Measurements from ENCODE around the gene SYNJ2.

Gene SYNJ2

GRCh38 chr6:158125271-158125670 lies 143.6 kb downstream of the SYNJ2 start:
- Histone ChIP-seq H3K4me1 (ENCODE audit: low read length) (no peaks in the 10 kb centered on the region), H3K9ac (ENCODE audit: low read length) (no peak overlapping the region), H3K9me3 (replicated peaks; ENCODE audit: insufficient read depth, low read length) (no peaks in the 10 kb centered on the region), H3K4me3 (ENCODE audit: low read length) (no peak overlapping the region), H2AFZ (ENCODE audit: low read length) (no peak overlapping the region), H3K27ac (ENCODE audit: low read length) (no peak overlapping the region), H3K36me3 (replicated peaks; ENCODE audit: insufficient read depth, low read length) (no peaks in the 10 kb centered on the region), H3K79me2 (ENCODE audit: low read length) (no peaks in the 10 kb centered on the region), H4K20me1 (ENCODE audit: insufficient read depth, low read length) (no peaks in the 10 kb centered on the region), H3F3A (ENCODE audit: insufficient read depth, low read length) (no peaks in the 10 kb centered on the region), H3K9me2 (replicated peaks; ENCODE audit: insufficient read depth, low read length) (no peaks in the 10 kb centered on the region), H3K4me2 (ENCODE audit: low read depth, low read length) (no peak overlapping the region), H3K27me3 (replicated peaks; ENCODE audit: insufficient read depth, low read length) (no peaks in the 10 kb centered on the region)
- no peak for TF ChIP-seq CTCF (IDR thresholded peaks at IDR 0.05; ENCODE audit: low read length)
- no peak for TF ChIP-seq EZH2 (optimal IDR thresholded peaks at IDR 0.05; ENCODE audit: low read depth, low read length)
- TF ChIP-seq EZH2phosphoT487 (IDR thresholded peaks at IDR 0.05; ENCODE audit: low read length): no peak
- no peak for DNase-seq

- no peaks in the 10 kb centered on the region for H3K4me1 ChIP-seq (ENCODE audit: low read length)
- no peaks in the 10 kb centered on the region for H3F3A ChIP-seq (ENCODE audit: insufficient read depth, low read length)
- no peak overlapping the region for H2AFZ ChIP-seq (ENCODE audit: low read length)
- H3K27ac ChIP-seq (ENCODE audit: low read length): no peak overlapping the region
- no peak overlapping the region for H3K9ac ChIP-seq (ENCODE audit: low read length)
- no peaks in the 10 kb centered on the region for H3K9me3 ChIP-seq (replicated peaks; ENCODE audit: insufficient read depth, low read length)
- no peak for TF ChIP-seq EZH2phosphoT487 (IDR thresholded peaks at IDR 0.05; ENCODE audit: low read length)
- peak; percentile 33 for TF ChIP-seq CTCF (IDR thresholded peaks at IDR 0.05; ENCODE audit: low read length)
- no peaks in the 10 kb centered on the region for H3K27me3 ChIP-seq (replicated peaks; ENCODE audit: insufficient read depth, low read length)
- DNase-seq: peak; percentile 21
- no peaks in the 10 kb centered on the region for H3K36me3 ChIP-seq (replicated peaks; ENCODE audit: insufficient read depth, low read length)
- H3K4me2 ChIP-seq (ENCODE audit: low read depth, low read length): no peak overlapping the region
- H4K20me1 ChIP-seq (ENCODE audit: insufficient read depth, low read length): no peaks in the 10 kb centered on the region
- no peak overlapping the region for H3K4me3 ChIP-seq (ENCODE audit: low read length)
- no peaks in the 10 kb centered on the region for H3K79me2 ChIP-seq (ENCODE audit: low read length)
- H3K9me2 ChIP-seq (replicated peaks; ENCODE audit: insufficient read depth, low read length): no peaks in the 10 kb centered on the region
Observed at GRCh38 chr6:158131926-158132325, 150.3 kb downstream of the SYNJ2 start.

GRCh38 chr6:158142789-158143188 lies 161.1 kb downstream of the SYNJ2 start:
- Histone ChIP-seq H4K20me1 (ENCODE audit: insufficient read depth, low read length) (no peaks in the 10 kb centered on the region), H3K4me2 (ENCODE audit: low read depth, low read length) (no peak overlapping the region), H3K4me3 (ENCODE audit: low read length) (no peak overlapping the region), H2AFZ (ENCODE audit: low read length) (no peak overlapping the region), H3K36me3 (replicated peaks; ENCODE audit: insufficient read depth, low read length) (no peaks in the 10 kb centered on the region), H3K9ac (ENCODE audit: low read length) (no peak overlapping the region), H3K79me2 (ENCODE audit: low read length) (no peaks in the 10 kb centered on the region), H3K9me3 (replicated peaks; ENCODE audit: insufficient read depth, low read length) (no peaks in the 10 kb centered on the region), H3K27ac (ENCODE audit: low read length) (no peak overlapping the region), H3K27me3 (replicated peaks; ENCODE audit: insufficient read depth, low read length) (no peaks in the 10 kb centered on the region), H3K9me2 (replicated peaks; ENCODE audit: insufficient read depth, low read length) (no peaks in the 10 kb centered on the region), H3F3A (ENCODE audit: insufficient read depth, low read length) (no peaks in the 10 kb centered on the region), H3K4me1 (ENCODE audit: low read length) (no peaks in the 10 kb centered on the region)
- no peak for DNase-seq
- TF ChIP-seq CTCF (IDR thresholded peaks at IDR 0.05; ENCODE audit: low read length) (no peak), EZH2 (optimal IDR thresholded peaks at IDR 0.05; ENCODE audit: low read depth, low read length) (no peak), EZH2phosphoT487 (IDR thresholded peaks at IDR 0.05; ENCODE audit: low read length) (no peak)

Measured in MM.1S (cell line).